Measurements from ENCODE around the gene GZMM.

- TF ChIP-seq BRCA1 (CRISPR knock-in tag; IDR thresholded peaks at IDR 0.05) (no peak), ZNF124 (CRISPR knock-in tag; IDR thresholded peaks at IDR 0.05) (no peak), ZNF558 (CRISPR knock-in tag; IDR thresholded peaks at IDR 0.05; ENCODE audit: borderline replicate concordance) (no peak), ADNP (CRISPR knock-in tag; IDR thresholded peaks at IDR 0.05) (no peak), BCL6 (CRISPR knock-in tag; IDR thresholded peaks at IDR 0.05) (no peak), CEBPB (IDR thresholded peaks at IDR 0.05; ENCODE audit: borderline replicate concordance, low read depth, low read length) (no peak), RAD21 (CRISPR knock-in tag; IDR thresholded peaks at IDR 0.05) (no peak), SIX4 (CRISPR knock-in tag; IDR thresholded peaks at IDR 0.05) (no peak), HINFP (CRISPR knock-in tag; IDR thresholded peaks at IDR 0.05; ENCODE audit: low read depth) (no peak), ZNF280B (CRISPR knock-in tag; IDR thresholded peaks at IDR 0.05; ENCODE audit: borderline replicate concordance) (no peak), POLR2A (IDR thresholded peaks at IDR 0.05; ENCODE audit: insufficient read depth in 1 of 2, low read depth in 2 of 2, low read length in 2 of 2) (no peak), SMARCE1 (IDR thresholded peaks at IDR 0.05; ENCODE audit: borderline replicate concordance) (no peak), YY1 (IDR thresholded peaks at IDR 0.05; ENCODE audit: insufficient read depth, insufficient replicate concordance, low read depth, low read length) (no peak), POLR2AphosphoS5 (IDR thresholded peaks at IDR 0.05; ENCODE audit: low read depth, low read length) (no peak)
These were observed 17.9 kb upstream of the GZMM start for GRCh38 chr19:525857-526419.

Data from HepG2 (cell line).